Lung (tissue), 12 donors: ENCODE results near the gene COX6A1. TPM values are rescaled to one million over a fixed set of nuclear protein-coding genes. Genes with fewer than 3 reads are reported as not detected.
"Not testable (repeated sequence)": the region's sequence is repeated elsewhere in the genome, so short reads cannot be mapped to it uniquely, and the experiment has no call there.

ENCODE experiments used
- ATAC-seq: fragments of 200-7000 bp; cut with Tn5 transposase; one replicate; pipeline ENCODE4 v1.9.1; 2020; ENCODE audit warnings: moderate number of reproducible peaks; ENCODE audit not compliant: insufficient read depth, low FRiP score
- DNase-seq, 3 donors: peaks; one replicate each; pipeline ENCODE4 v3.0.0-alpha.2; 2013 to 2017
- H3K27ac ChIP-seq, 2 donors: one replicate each; pipeline ENCODE4 v1.5.1; 2013; ENCODE audit warnings: mild to moderate bottlenecking in 2 of 2, moderate library complexity in 2 of 2, control low read depth in 1 of 2, inconsistent platforms in 1 of 2, low read depth in 1 of 2, low read length in 1 of 2
- H3K27me3 ChIP-seq, 3 donors: one replicate each; pipeline ENCODE4 v1.5.1; 2013; ENCODE audit warnings: low read length in 2 of 3; ENCODE audit not compliant: control insufficient read depth in 3 of 3, insufficient read depth in 3 of 3
- H3K36me3 ChIP-seq, 4 donors: one replicate each; pipeline ENCODE4 v1.5.1; 2013; ENCODE audit warnings: low read length in 4 of 4, mild to moderate bottlenecking in 1 of 4, moderate library complexity in 1 of 4; ENCODE audit not compliant: control insufficient read depth in 4 of 4, insufficient read depth in 4 of 4
- H3K4me1 ChIP-seq, 5 donors: one replicate each; pipeline ENCODE4 v1.5.1; 2013; ENCODE audit warnings: low read length in 5 of 5, mild to moderate bottlenecking in 2 of 5, moderate library complexity in 1 of 5; ENCODE audit not compliant: control insufficient read depth in 5 of 5, insufficient read depth in 5 of 5
- H3K4me3 ChIP-seq: one replicate; pipeline ENCODE4 v1.5.1; 2013; ENCODE audit warnings: mild to moderate bottlenecking, control low read depth, moderate library complexity
- H3K9ac ChIP-seq, 2 donors: one replicate each; pipeline ENCODE4 v1.5.1; 2013; ENCODE audit warnings: low read length in 2 of 2, control low read depth in 1 of 2; ENCODE audit not compliant: insufficient read depth in 1 of 2
- H3K9me3 ChIP-seq, 4 donors: one replicate each; pipeline ENCODE4 v1.5.1; 2013; ENCODE audit warnings: low read length in 3 of 4, mild to moderate bottlenecking in 1 of 4, moderate library complexity in 1 of 4; ENCODE audit not compliant: control insufficient read depth in 4 of 4, insufficient read depth in 3 of 4
- CTCF ChIP-seq: IDR thresholded peaks from 2 replicates; pipeline ENCODE4 v1.5.1; 2012; ENCODE audit warnings: mild to moderate bottlenecking; ENCODE audit errors: control extremely low read depth, extremely low read depth
- WGBS, 2 donors: extraction: QIAGEN DNeasy Blood & Tissue Kit; methylation state at CpG; one replicate each; pipeline ENCODE4 v1.1.7; 2013; 5-methylcytosine and 5-hydroxymethylcytosine counted together
- polyA plus RNA-seq, 2 donors: library from polyadenylated mRNA; stranded (reverse); fragments of 200-250 nt; gene quantifications; one replicate each; pipeline ENCODE4 v1.2.1, GENCODE V29; 2013
- total RNA-seq, 2 donors: library from RNA; depleted of rRNA in 1 of 2; stranded (reverse); fragments of >200 nt in 1 of 2; gene quantifications; one replicate each; pipeline ENCODE4 v1.2.1, GENCODE V29; 2014 to 2021
- donor health status: control.
- donor health status: control.
- donor health status: Bipolar disorder and iron deficiency.
- donor health status: healthy.
- donor health status: DM: yes; HTN: yes; CAD: no.

The COX6A1 gene
- total and polyA plus RNA-seq, 4 donors, result 211 to 1,397 (median 525) TPM

GRCh38 chr12:120447992-120448391, 10.1 kb downstream of the COX6A1 start:
- Histone ChIP-seq H3K9ac (no peak overlapping the region), H3K9me3 (no peaks in the 10 kb centered on the region), H3K4me3 (no peak overlapping the region), H3K27ac (no peak overlapping the region), H3K27me3 (no peaks in the 10 kb centered on the region), H3K4me1 (peaks cover 0 to 16% (median 9%) of the 10 kb centered on the region in 5 donors), H3K36me3 (peaks cover 9 to 27% (median 13%) of the 10 kb centered on the region in 4 donors)
- 97 to 98% methylated on average over 4 of the region's 4 CpGs for WGBS, 2 donors
- ATAC-seq, result no peak
- DNase-seq, result no peak
- TF ChIP-seq CTCF, result no peak

GRCh38 chr12:120452524-120452923, 14.6 kb downstream of the COX6A1 start:
- H3K4me3 ChIP-seq, H3K27me3 ChIP-seq, DNase-seq, H3K27ac ChIP-seq, ATAC-seq, H3K4me1 ChIP-seq, H3K9ac ChIP-seq, H3K9me3 ChIP-seq: not testable (repeated sequence)
- H3K36me3 ChIP-seq, result peaks cover 9 to 36% (median 19%) of the 10 kb centered on the region in 4 donors
- 83 to 90% methylated on average over 5 of the region's 5 CpGs for WGBS, 2 donors

- no peaks in the 10 kb centered on the region for H3K9me3 ChIP-seq
- no peaks in the 10 kb centered on the region for H3K27me3 ChIP-seq
- DNase-seq, result no peak
- no peak overlapping the region for H3K27ac ChIP-seq
- peaks cover 10 to 35% (median 18%) of the 10 kb centered on the region in 4 donors for H3K36me3 ChIP-seq
- TF ChIP-seq CTCF, result no peak
- ATAC-seq, result no peak
- H3K9ac ChIP-seq, result no peak overlapping the region
- 93 to 95% methylated on average over 3 of the region's 3 CpGs for WGBS, 2 donors
- H3K4me3 ChIP-seq, result no peak overlapping the region
- peaks cover 0 to 1% (median 0%) of the 10 kb centered on the region in 5 donors for H3K4me1 ChIP-seq
These were observed 15.3 kb downstream of the COX6A1 start for GRCh38 chr12:120453060-120453750.

GRCh38 chr12:120453977-120454376, 16.1 kb downstream of the COX6A1 start:
- no peak for DNase-seq
- Histone ChIP-seq H3K9me3 (no peaks in the 10 kb centered on the region), H3K9ac (no peak overlapping the region), H3K4me3 (no peak overlapping the region), H3K27me3 (no peaks in the 10 kb centered on the region), H3K27ac (no peak overlapping the region), H3K4me1 (no peaks in the 10 kb centered on the region), H3K36me3 (peaks cover 14 to 40% (median 21%) of the 10 kb centered on the region in 4 donors)
- TF ChIP-seq CTCF, result no peak
- WGBS, 2 donors, result 75 to 76% methylated on average over 4 of the region's 4 CpGs
- ATAC-seq, result no peak
